ENCODE measurements around the gene GAK. TPM values are rescaled to one million over a fixed set of nuclear protein-coding genes. Genes with fewer than 3 reads are reported as not detected.

GAK gene
- total RNA-seq, 4 donors from 2014 or later: 64.8 to 73.9 (median 70.6) TPM

DNA sequence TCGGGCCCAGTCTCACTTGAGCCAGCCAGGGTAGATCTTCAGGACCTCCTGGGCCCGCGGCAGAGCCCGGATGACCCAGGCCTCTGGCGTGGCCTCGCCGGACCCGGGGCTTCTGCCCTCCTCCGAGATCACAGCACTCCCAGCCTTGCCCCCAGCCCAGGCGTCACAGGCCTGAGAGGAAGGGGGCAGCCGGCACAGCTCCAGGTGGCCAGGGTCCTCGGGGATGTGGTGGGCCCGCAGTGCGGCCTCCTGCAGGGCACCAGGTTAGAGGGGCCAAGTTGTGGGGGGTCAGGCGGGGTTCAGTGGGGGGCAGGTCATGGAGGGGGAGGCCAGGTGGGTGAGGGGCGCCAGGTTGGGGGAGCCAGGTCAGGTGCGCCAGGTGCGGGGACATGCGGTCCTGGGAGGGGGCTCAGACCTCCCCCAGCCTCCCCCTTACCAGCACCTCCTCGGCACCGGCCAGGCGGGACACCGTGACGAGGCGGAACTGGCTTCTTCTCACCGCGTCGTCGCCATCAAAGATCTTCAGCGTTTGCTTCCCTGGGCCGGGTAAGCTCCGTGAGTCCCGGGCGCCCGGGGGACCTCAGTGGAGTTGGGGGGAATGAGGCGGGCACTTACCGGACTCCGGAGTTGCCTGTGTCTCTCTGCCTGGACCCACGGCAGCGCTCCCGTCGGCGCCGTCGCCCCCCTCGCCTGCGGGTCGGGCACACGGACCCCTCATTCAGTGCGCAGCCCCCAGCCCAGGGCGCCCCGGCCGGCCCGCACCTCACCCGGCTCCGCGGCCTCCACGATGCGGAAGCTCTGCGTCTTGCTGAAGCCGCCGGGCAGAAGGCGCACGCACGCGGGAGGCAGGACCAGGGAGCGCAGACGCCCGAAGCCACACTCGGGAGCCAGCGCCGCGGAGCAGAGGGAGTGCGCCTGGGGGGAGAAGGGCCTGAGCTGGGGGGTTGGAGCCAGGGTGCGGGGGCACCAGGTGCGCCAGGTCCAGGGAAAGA is 35.3 kb upstream of the GAK start:
- H3K4me3 ChIP-seq: peak overlapping the region in 2 of 4 donors; percentile 8 to 12
- TF ChIP-seq, protein P1, sequence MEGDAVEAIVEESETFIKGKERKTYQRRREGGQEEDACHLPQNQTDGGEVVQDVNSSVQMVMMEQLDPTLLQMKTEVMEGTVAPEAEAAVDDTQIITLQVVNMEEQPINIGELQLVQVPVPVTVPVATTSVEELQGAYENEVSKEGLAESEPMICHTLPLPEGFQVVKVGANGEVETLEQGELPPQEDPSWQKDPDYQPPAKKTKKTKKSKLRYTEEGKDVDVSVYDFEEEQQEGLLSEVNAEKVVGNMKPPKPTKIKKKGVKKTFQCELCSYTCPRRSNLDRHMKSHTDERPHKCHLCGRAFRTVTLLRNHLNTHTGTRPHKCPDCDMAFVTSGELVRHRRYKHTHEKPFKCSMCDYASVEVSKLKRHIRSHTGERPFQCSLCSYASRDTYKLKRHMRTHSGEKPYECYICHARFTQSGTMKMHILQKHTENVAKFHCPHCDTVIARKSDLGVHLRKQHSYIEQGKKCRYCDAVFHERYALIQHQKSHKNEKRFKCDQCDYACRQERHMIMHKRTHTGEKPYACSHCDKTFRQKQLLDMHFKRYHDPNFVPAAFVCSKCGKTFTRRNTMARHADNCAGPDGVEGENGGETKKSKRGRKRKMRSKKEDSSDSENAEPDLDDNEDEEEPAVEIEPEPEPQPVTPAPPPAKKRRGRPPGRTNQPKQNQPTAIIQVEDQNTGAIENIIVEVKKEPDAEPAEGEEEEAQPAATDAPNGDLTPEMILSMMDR (IDR thresholded peaks at IDR 0.05): no peak
- no peak for TF ChIP-seq EP300 (IDR thresholded peaks at IDR 0.05)
- no peak for TF ChIP-seq POLR2A (IDR thresholded peaks at IDR 0.05; ENCODE audit: low read depth)
- TF ChIP-seq POLR2AphosphoS5 (IDR thresholded peaks at IDR 0.05): no peak
- peaks cover 7 to 50% (median 41%) of the 10 kb centered on the region in 4 donors for H3K36me3 ChIP-seq
- peaks cover 18 to 40% (median 33%) of the 10 kb centered on the region in 4 donors for H3K4me1 ChIP-seq
- 76% methylated on average over 18 of the region's 76 CpGs for WGBS
- H3K9me3 ChIP-seq: no peaks in the 10 kb centered on the region
- intact Hi-C loops (cut with DNase I): no loop called here
- H3K27ac ChIP-seq (replicated peaks in 1 of 4): no peak overlapping the region
- H3K27me3 ChIP-seq: peaks cover 0 to 15% (median 6%) of the 10 kb centered on the region in 4 donors
- no peak for DNase-seq (ENCODE audit: extremely low spot score)

DNA sequence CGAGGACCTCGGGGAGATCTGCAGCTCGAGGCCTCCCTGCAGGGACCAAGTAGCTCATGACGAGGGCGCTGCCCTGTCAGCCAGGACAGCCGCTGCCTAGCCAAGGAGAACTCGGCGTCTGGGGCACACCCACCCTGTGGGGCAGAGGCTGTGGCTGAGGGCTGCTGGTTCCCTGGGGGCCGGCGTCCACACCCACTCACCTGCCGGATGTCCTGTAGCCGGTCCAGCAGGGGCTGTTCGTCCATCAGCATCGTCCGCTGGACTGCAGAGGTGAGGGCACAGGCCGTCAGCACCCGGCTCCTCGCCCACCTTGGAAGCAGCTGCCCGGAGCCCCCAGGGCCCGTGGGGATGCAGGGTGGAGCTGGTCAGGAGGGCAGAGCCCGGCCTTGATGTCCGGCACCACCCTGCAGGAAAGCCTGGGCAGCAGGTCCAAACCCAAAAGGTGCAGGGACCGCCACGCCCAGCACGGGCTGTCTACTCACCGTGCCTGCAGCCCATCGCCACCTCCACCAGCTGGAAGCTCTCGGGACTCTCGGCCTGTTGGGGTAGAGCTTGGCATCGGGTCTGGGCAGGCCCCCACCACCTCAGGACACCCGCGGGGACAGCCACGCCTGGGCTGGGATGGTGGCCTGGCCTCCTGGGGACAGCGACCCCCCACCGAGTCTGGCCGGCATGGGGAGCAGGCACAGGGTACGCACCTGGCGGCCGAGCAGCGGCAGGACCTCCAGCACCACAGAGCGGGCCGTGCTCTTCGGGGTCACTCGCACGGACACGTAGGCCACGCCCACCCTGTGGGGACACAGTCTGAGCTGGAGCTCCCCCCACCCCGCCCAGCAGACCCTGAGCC is 34.4 kb upstream of the GAK start:
- no CpG with 5 or more reads among the region's 48 CpGs for WGBS
- Histone ChIP-seq H3K27me3 (peaks cover 0 to 15% (median 6%) of the 10 kb centered on the region in 4 donors), H3K9me3 (no peaks in the 10 kb centered on the region), H3K27ac (replicated peaks in 1 of 4) (no peak overlapping the region), H3K4me3 (no peak overlapping the region), H3K36me3 (peaks cover 15 to 59% (median 50%) of the 10 kb centered on the region in 4 donors), H3K4me1 (peaks cover 9 to 31% (median 23%) of the 10 kb centered on the region in 4 donors)
- no peak for DNase-seq (ENCODE audit: extremely low spot score)
- intact Hi-C loops (cut with DNase I): no loop called here
- TF ChIP-seq EP300 (IDR thresholded peaks at IDR 0.05) (no peak), POLR2AphosphoS5 (IDR thresholded peaks at IDR 0.05) (no peak), POLR2A (IDR thresholded peaks at IDR 0.05; ENCODE audit: low read depth) (no peak)
- TF ChIP-seq, protein P1 (IDR thresholded peaks at IDR 0.05): no peak

DNA sequence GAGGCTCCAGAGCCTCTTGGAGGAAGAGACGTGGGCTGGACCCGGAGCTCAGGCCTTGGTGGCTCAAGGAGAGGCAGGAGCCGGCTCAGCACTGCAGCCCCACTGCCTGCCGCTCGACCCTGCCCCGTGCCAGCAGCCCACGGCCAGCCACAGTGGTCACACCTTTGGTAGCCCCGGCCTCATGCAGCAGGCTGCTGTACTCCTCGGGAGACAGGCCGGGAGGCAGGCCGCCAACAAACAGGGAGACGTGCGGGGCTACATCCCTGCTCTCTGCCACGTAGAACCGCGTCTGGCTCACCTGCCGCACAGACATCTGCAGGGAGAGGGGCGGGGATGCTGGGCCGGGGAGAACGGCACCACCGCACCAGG is 33.6 kb upstream of the GAK start:
- Histone ChIP-seq H3K36me3 (peaks cover 15 to 67% (median 55%) of the 10 kb centered on the region in 4 donors), H3K4me3 (no peak overlapping the region), H3K9me3 (no peaks in the 10 kb centered on the region), H3K27ac (replicated peaks in 1 of 4) (no peak overlapping the region), H3K4me1 (peaks cover 4 to 24% (median 16%) of the 10 kb centered on the region in 4 donors), H3K27me3 (peaks cover 0 to 15% (median 6%) of the 10 kb centered on the region in 4 donors)
- no peak for TF ChIP-seq POLR2AphosphoS5 (IDR thresholded peaks at IDR 0.05)
- TF ChIP-seq, protein P1 (IDR thresholded peaks at IDR 0.05): no peak
- TF ChIP-seq EP300 (IDR thresholded peaks at IDR 0.05): no peak
- no peak for TF ChIP-seq POLR2A (IDR thresholded peaks at IDR 0.05; ENCODE audit: low read depth)
- intact Hi-C loops (cut with DNase I): no loop called here
- no peak for DNase-seq (ENCODE audit: extremely low spot score)
- WGBS: 83% methylated on average over 7 of the region's 21 CpGs

DNA sequence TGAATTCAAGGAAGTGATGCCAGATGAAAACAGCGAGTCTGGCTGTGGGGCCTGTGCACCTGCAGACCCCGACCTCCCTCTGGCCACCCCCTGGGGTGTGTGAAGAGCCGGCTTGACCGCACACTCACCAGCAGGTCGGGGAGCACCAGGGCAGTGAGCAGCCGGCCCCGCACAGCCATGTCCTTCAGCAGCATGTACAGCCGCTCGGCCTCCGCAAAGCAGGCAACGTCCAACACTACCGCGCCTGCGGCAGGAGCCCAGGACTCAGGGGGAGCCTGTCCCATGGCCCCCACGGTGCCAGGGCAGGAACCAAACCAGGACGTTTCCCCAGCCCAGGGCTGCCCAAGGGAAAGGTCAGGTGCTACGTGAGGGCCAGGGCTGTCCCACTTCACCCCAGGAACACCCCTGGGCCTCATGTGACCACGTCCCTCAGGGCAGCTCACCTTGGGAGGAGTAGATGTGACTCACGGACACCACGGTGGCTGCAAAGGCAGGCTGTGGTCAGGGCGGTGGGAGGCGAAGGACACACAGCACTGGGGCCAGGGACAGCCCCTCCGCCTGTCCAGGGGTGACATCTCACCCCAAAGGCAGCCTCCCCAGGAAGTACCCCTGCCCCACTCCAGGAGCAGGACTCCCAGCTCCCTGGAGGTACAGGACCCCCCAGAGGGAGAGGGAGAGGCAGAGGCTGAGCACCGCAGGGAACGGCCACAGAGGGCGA is 33.1 kb upstream of the GAK start:
- intact Hi-C loops (cut with DNase I): no loop called here
- WGBS: 90% methylated on average over 6 of the region's 26 CpGs
- Histone ChIP-seq H3K27ac (replicated peaks in 1 of 4) (no peak overlapping the region), H3K4me1 (peaks cover 4 to 19% (median 15%) of the 10 kb centered on the region in 4 donors), H3K27me3 (peaks cover 0 to 15% (median 6%) of the 10 kb centered on the region in 4 donors), H3K4me3 (no peak overlapping the region), H3K9me3 (no peaks in the 10 kb centered on the region), H3K36me3 (peaks cover 15 to 72% (median 59%) of the 10 kb centered on the region in 4 donors)
- TF ChIP-seq POLR2A (IDR thresholded peaks at IDR 0.05; ENCODE audit: low read depth) (no peak), POLR2AphosphoS5 (IDR thresholded peaks at IDR 0.05) (no peak)
- DNase-seq (ENCODE audit: extremely low spot score): no peak

Data from esophagus muscularis mucosa (tissue), 4 donors.